ENCODE data around the gene GRB10. TPM values are rescaled to one million over a fixed set of nuclear protein-coding genes. Genes with fewer than 3 reads are reported as not detected.

Gene GRB10
- total and polyA plus RNA-seq, 2 donors (not counting 3 experiments of a cell fraction or from before 2014, with no cell fraction given) = 43.7 to 240 TPM

GRCh38 chr7:50792342-50793119 lies 9.8 kb upstream of the GRB10 start:
- dilution Hi-C loops (cut with MboI; ENCODE audit: extremely low pct_ligation_motif_present, low sequenced_read_pairs) (no loop called here), intact Hi-C loops (cut with micrococcal nuclease) (loop anchor here (1.0 to 5.0 kb wide), 8 partner anchors 34 to 349 kb away; no protein-coding TSS in a partner anchor)
- Histone ChIP-seq H3K79me2 (ENCODE audit: control insufficient read depth, insufficient read depth, low read length) (peaks cover 52% of the 10 kb centered on the region), H2AFZ (ENCODE audit: low read depth, low read length) (no peak overlapping the region), H3K4me3 (replicated peaks in 1 of 3; ENCODE audit: insufficient read depth in 1 of 3, low read depth in 1 of 3, low read length in 3 of 3) (peak overlapping the region; percentile 52 to 91 (median 86)), H3K9me3 (replicated peaks; ENCODE audit: control insufficient read depth, insufficient read depth, low read length) (no peaks in the 10 kb centered on the region), H3K4me1 (ENCODE audit: control insufficient read depth, extremely low read depth, insufficient read depth, low read length) (peaks cover 24% of the 10 kb centered on the region), H3K9ac (replicated peaks; ENCODE audit: extremely low read depth, insufficient read depth, low read length) (peak overlapping the region; percentile 94), H3K27me3 (ENCODE audit: control insufficient read depth in 2 of 2, insufficient read depth in 2 of 2, low read length in 2 of 2) (no peaks in the 10 kb centered on the region), H4K20me1 (replicated peaks; ENCODE audit: control insufficient read depth, extremely low read depth, insufficient read depth, low read length) (peaks cover 11% of the 10 kb centered on the region), H3K9me1 (replicated peaks; ENCODE audit: control insufficient read depth, extremely low read depth, insufficient read depth, low read length) (no peaks in the 10 kb centered on the region), H3K27ac (ENCODE audit: insufficient read depth, low read depth, low read length) (peak overlapping the region; percentile 77), H3K4me2 (ENCODE audit: insufficient read depth, low read length) (peak overlapping the region; percentile 81), H3K36me3 (ENCODE audit: control insufficient read depth in 2 of 2, extremely low read depth in 1 of 2, insufficient read depth in 2 of 2, low read length in 2 of 2) (no peaks in the 10 kb centered on the region)
- DNase-seq (ENCODE audit: low read depth, low spot score) (peak; percentile 40), FAIRE-seq (no peak)
- no TSS peak for BruUV-seq (replicated peaks)
- CTCF ChIA-PET = interaction anchor here (0.7 to 3.2 kb wide), 6 partner anchors 18 to 370 kb away, joined by 3 to 18 read pairs (median 3); no protein-coding TSS in a partner anchor
- POLR2A ChIA-PET = no interaction called here
- TF ChIP-seq CTCF (IDR thresholded peaks at IDR 0.05; ENCODE audit: extremely low read depth in 1 of 2, insufficient read depth in 1 of 2, low read depth in 1 of 2, low read length in 2 of 2) (peak in 1 of 2 donors; percentile 11), MYC (IDR thresholded peaks at IDR 0.05; ENCODE audit: low read depth, low read length) (no peak)

- ChIA-PET POLR2A (no interaction called here), CTCF (interaction anchor here (0.7 to 3.0 kb wide), 5 partner anchors 19 to 350 kb away, joined by 3 to 14 read pairs (median 3); no protein-coding TSS in a partner anchor)
- FAIRE-seq (no peak), DNase-seq (ENCODE audit: low read depth, low spot score) (peak; percentile 66)
- Histone ChIP-seq H3K9me3 (replicated peaks; ENCODE audit: control insufficient read depth, insufficient read depth, low read length) (no peaks in the 10 kb centered on the region), H4K20me1 (replicated peaks; ENCODE audit: control insufficient read depth, extremely low read depth, insufficient read depth, low read length) (peaks cover 11% of the 10 kb centered on the region), H3K79me2 (ENCODE audit: control insufficient read depth, insufficient read depth, low read length) (peaks cover 58% of the 10 kb centered on the region), H2AFZ (ENCODE audit: low read depth, low read length) (no peak overlapping the region), H3K27ac (ENCODE audit: insufficient read depth, low read depth, low read length) (peak overlapping the region; percentile 77), H3K9me1 (replicated peaks; ENCODE audit: control insufficient read depth, extremely low read depth, insufficient read depth, low read length) (no peaks in the 10 kb centered on the region), H3K27me3 (ENCODE audit: control insufficient read depth in 2 of 2, insufficient read depth in 2 of 2, low read length in 2 of 2) (no peaks in the 10 kb centered on the region), H3K36me3 (ENCODE audit: control insufficient read depth in 2 of 2, extremely low read depth in 1 of 2, insufficient read depth in 2 of 2, low read length in 2 of 2) (no peaks in the 10 kb centered on the region), H3K4me1 (ENCODE audit: control insufficient read depth, extremely low read depth, insufficient read depth, low read length) (peaks cover 24% of the 10 kb centered on the region), H3K4me3 (replicated peaks in 1 of 3; ENCODE audit: insufficient read depth in 1 of 3, low read depth in 1 of 3, low read length in 3 of 3) (peak overlapping the region; percentile 52 to 91 (median 86)), H3K9ac (replicated peaks; ENCODE audit: extremely low read depth, insufficient read depth, low read length) (peak overlapping the region; percentile 94), H3K4me2 (ENCODE audit: insufficient read depth, low read length) (peak overlapping the region; percentile 81)
- TSS peak; percentile 24 for BruUV-seq (replicated peaks)
- TF ChIP-seq CTCF (IDR thresholded peaks at IDR 0.05; ENCODE audit: extremely low read depth in 1 of 2, insufficient read depth in 1 of 2, low read depth in 1 of 2, low read length in 2 of 2) = no peak
- no peak for TF ChIP-seq GATA2 (IDR thresholded peaks at IDR 0.05; ENCODE audit: insufficient read depth, insufficient read length, low read depth, low read length)
- TF ChIP-seq MYC (IDR thresholded peaks at IDR 0.05; ENCODE audit: low read depth, low read length) = no peak
- TF ChIP-seq FOS (IDR thresholded peaks at IDR 0.05; ENCODE audit: borderline replicate concordance, insufficient read depth, low read length) = no peak
- TF ChIP-seq, protein P1, sequence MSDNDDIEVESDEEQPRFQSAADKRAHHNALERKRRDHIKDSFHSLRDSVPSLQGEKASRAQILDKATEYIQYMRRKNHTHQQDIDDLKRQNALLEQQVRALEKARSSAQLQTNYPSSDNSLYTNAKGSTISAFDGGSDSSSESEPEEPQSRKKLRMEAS (IDR thresholded peaks at IDR 0.05; ENCODE audit: insufficient read depth, insufficient read length) = no peak
- TF ChIP-seq JUN (IDR thresholded peaks at IDR 0.05; ENCODE audit: borderline replicate concordance, insufficient read depth, insufficient read length, low read depth) = no peak
- no peak for TF ChIP-seq POLR2AphosphoS5 (IDR thresholded peaks at IDR 0.05; ENCODE audit: insufficient read depth, low read depth, low read length)
- no peak for TF ChIP-seq POLR2A (IDR thresholded peaks at IDR 0.05; ENCODE audit: low read depth, low read length)
- no peak for TF ChIP-seq EZH2 (IDR thresholded peaks at IDR 0.05; ENCODE audit: borderline replicate concordance, low read depth, low read length, severe bottlenecking)
- dilution Hi-C loops (cut with MboI; ENCODE audit: extremely low pct_ligation_motif_present, low sequenced_read_pairs) = no loop called here
- intact Hi-C loops (cut with micrococcal nuclease) = loop anchor here (2.0 to 5.0 kb wide), 6 partner anchors 35 to 330 kb away; no protein-coding TSS in a partner anchor
These were observed 9.2 kb upstream of the GRB10 start for GRCh38 chr7:50791938-50792341.

Measured in endothelial cell of umbilical vein (primary cell).